Vagina (tissue), 2 donors: ENCODE results near the gene SGK1. TPM values are rescaled to one million over a fixed set of nuclear protein-coding genes. Genes with fewer than 3 reads are reported as not detected.

Source experiments
- DNase-seq, 2 donors: peaks; one replicate each; pipeline ENCODE4 v3.0.0-alpha.2; 2017; ENCODE audit errors: extremely low spot score in 2 of 2
- H3K27ac ChIP-seq: fragments of 200-600 bp; sonication (generic); one replicate; pipeline ENCODE4 v1.5.1; 2019
- H3K27me3 ChIP-seq: fragments of 200-600 bp; sonication (generic); one replicate; pipeline ENCODE4 v1.5.1; 2019
- H3K36me3 ChIP-seq, 2 donors: fragments of 200-600 bp; sonication (generic); one replicate each; pipeline ENCODE4 v1.5.1; 2017 to 2019
- H3K4me1 ChIP-seq: fragments of 200-600 bp; sonication (generic); one replicate; pipeline ENCODE4 v1.5.1; 2019
- H3K4me3 ChIP-seq, 2 donors: fragments of 200-600 bp; sonication (generic); 1 replicate in 1 of 2; 2 replicates in 1 of 2; pipeline ENCODE4 v1.5.1; 2016 to 2019
- H3K9me3 ChIP-seq: fragments of 200-600 bp; sonication (generic); one replicate; pipeline ENCODE4 v1.5.1; 2019
- POLR2A ChIP-seq, 2 donors: fragments of 450-650 bp; IDR thresholded peaks; one replicate each; pipeline ENCODE4 v1.6.1; 2017; ENCODE audit warnings: antibody characterized with exemption in 2 of 2, mild to moderate bottlenecking in 2 of 2, moderate library complexity in 2 of 2
- POLR2AphosphoS5 ChIP-seq, 2 donors: sonication (generic); formaldehyde crosslinking; IDR thresholded peaks; one replicate each; pipeline ENCODE4 v1.9.0; 2017; ENCODE audit warnings: antibody characterized with exemption in 2 of 2, mild to moderate bottlenecking in 2 of 2, low read depth in 1 of 2; ENCODE audit not compliant: insufficient read depth in 1 of 2
- intact Hi-C: fragments of 100-400 bp; cut with DNase I; formaldehyde crosslinking; loops from one replicate; pipeline ENCODE4 v1.15.1; 2023
- total RNA-seq: library from RNA; depleted of rRNA; stranded (reverse); fragments of >200 nt; gene quantifications from one replicate; pipeline ENCODE4 v1.2.3, GENCODE V29; 2016
- TF ChIP-seq, protein P1 (sequence below), 3 experiments: fragments of 450-650 bp in 2 of 3; fragments of 200-600 bp in 1 of 3; sonication (generic) in 1 of 3; IDR thresholded peaks; one replicate each; pipeline ENCODE4 v1.5.1; 2017 to 2019; ENCODE audit warnings: antibody characterized with exemption in 3 of 3, mild to moderate bottlenecking in 2 of 3, moderate library complexity in 2 of 3

SGK1 gene
- total RNA-seq, 1 donor from 2014 or later: 608 TPM

- Histone ChIP-seq H3K27me3 (no peaks in the 10 kb centered on the region), H3K9me3 (no peaks in the 10 kb centered on the region), H3K27ac (no peak overlapping the region), H3K4me1 (no peaks in the 10 kb centered on the region), H3K4me3 (no peak overlapping the region), H3K36me3 (no peaks in the 10 kb centered on the region)
- DNase-seq: no peak
- TF ChIP-seq, protein P1, sequence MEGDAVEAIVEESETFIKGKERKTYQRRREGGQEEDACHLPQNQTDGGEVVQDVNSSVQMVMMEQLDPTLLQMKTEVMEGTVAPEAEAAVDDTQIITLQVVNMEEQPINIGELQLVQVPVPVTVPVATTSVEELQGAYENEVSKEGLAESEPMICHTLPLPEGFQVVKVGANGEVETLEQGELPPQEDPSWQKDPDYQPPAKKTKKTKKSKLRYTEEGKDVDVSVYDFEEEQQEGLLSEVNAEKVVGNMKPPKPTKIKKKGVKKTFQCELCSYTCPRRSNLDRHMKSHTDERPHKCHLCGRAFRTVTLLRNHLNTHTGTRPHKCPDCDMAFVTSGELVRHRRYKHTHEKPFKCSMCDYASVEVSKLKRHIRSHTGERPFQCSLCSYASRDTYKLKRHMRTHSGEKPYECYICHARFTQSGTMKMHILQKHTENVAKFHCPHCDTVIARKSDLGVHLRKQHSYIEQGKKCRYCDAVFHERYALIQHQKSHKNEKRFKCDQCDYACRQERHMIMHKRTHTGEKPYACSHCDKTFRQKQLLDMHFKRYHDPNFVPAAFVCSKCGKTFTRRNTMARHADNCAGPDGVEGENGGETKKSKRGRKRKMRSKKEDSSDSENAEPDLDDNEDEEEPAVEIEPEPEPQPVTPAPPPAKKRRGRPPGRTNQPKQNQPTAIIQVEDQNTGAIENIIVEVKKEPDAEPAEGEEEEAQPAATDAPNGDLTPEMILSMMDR (IDR thresholded peaks at IDR 0.05): no peak
- TF ChIP-seq POLR2AphosphoS5 (IDR thresholded peaks at IDR 0.05; ENCODE audit: insufficient read depth in 1 of 2, low read depth in 1 of 2) (no peak), POLR2A (IDR thresholded peaks at IDR 0.05) (no peak)
- intact Hi-C loops: no loop called here
These were observed 24.2 kb upstream of the SGK1 start for GRCh38 chr6:134341999-134342567.

- DNase-seq: no peak
- TF ChIP-seq POLR2AphosphoS5 (IDR thresholded peaks at IDR 0.05; ENCODE audit: insufficient read depth in 1 of 2, low read depth in 1 of 2) (no peak), POLR2A (IDR thresholded peaks at IDR 0.05) (no peak)
- TF ChIP-seq, protein P1 (IDR thresholded peaks at IDR 0.05): no peak
- Histone ChIP-seq H3K4me3 (no peak overlapping the region), H3K9me3 (no peaks in the 10 kb centered on the region), H3K27ac (no peak overlapping the region), H3K36me3 (no peaks in the 10 kb centered on the region), H3K4me1 (no peaks in the 10 kb centered on the region), H3K27me3 (no peaks in the 10 kb centered on the region)
- intact Hi-C loops: no loop called here
These were observed 22.5 kb upstream of the SGK1 start for GRCh38 chr6:134340179-134340975.

DNA sequence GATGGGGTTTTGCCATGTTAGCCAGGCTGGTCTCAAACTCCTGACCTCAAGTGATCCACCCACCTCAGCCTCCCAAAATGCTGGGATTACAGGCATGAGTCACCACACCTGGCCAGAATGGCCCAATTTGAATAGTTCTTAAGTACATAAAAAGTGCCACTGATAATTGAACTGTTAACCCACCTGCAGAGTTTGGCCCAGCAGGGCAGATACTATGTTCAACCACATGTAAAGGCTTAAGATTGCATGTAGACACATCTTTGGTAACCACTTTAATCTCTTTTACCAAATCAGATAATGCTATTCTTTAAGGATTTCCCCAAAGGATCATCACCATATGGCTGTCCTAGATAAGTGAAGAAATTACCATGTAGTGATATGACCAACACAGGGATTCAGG, 21.3 kb upstream of the SGK1 start:
- intact Hi-C loops: no loop called here
- Histone ChIP-seq H3K9me3 (no peaks in the 10 kb centered on the region), H3K4me3 (no peak overlapping the region), H3K4me1 (peaks cover 5% of the 10 kb centered on the region), H3K27me3 (no peaks in the 10 kb centered on the region), H3K36me3 (no peaks in the 10 kb centered on the region), H3K27ac (no peak overlapping the region)
- DNase-seq: no peak
- TF ChIP-seq POLR2AphosphoS5 (IDR thresholded peaks at IDR 0.05; ENCODE audit: insufficient read depth in 1 of 2, low read depth in 1 of 2): no peak

DNA sequence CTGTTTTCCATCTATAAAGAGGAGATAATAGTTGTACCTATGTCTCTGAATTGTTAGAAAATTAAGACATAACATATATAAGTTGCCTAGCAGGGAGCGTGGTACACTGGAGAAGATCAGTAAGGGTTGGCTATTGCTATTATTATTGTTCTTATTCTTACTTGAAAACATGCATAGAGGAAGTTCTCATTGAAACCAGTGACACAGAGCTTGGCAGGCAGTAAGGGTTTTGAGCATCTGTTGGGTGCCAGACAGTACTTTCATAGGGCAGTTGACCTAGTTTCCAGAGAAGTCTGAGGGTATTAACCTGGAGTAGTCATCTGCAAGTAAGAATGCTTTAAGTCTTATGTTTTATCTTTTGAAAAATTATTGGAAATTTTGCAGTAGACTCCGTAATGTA, 13.3 kb upstream of the SGK1 start:
- H3K27ac ChIP-seq: no peak overlapping the region
- no peak for DNase-seq
- intact Hi-C loops: no loop called here
- TF ChIP-seq POLR2A (IDR thresholded peaks at IDR 0.05): no peak
- TF ChIP-seq POLR2AphosphoS5 (IDR thresholded peaks at IDR 0.05; ENCODE audit: insufficient read depth in 1 of 2, low read depth in 1 of 2): no peak
- TF ChIP-seq, protein P1 (IDR thresholded peaks at IDR 0.05): no peak
- H3K4me3 ChIP-seq: no peak overlapping the region
- no peaks in the 10 kb centered on the region for H3K36me3 ChIP-seq
- H3K9me3 ChIP-seq: no peaks in the 10 kb centered on the region
- peaks cover 6% of the 10 kb centered on the region for H3K4me1 ChIP-seq
- H3K27me3 ChIP-seq: no peaks in the 10 kb centered on the region

DNA sequence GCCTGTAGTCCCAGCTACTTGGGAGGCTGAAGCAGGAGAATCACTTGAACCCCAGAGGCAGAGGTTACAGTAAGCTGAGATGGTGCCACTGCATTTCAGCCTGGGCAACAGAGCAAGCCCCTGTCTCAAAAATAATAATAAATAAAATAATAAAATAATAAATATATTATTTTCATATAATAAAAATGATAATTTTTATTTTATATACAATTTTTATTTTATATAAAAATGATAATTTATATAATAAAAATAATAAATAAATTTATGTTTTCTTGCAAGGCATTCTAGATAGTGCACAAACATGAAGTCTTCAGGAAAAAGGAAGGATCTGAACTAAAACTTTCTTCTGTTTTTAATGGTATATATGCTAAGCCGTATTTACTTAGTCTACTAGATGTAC, 12.6 kb upstream of the SGK1 start:
- peaks cover 6% of the 10 kb centered on the region for H3K4me1 ChIP-seq
- no peaks in the 10 kb centered on the region for H3K36me3 ChIP-seq
- H3K27ac ChIP-seq: no peak overlapping the region
- intact Hi-C loops: no loop called here
- H3K9me3 ChIP-seq: no peaks in the 10 kb centered on the region
- no peak overlapping the region for H3K4me3 ChIP-seq
- H3K27me3 ChIP-seq: no peaks in the 10 kb centered on the region
- no peak for DNase-seq
- TF ChIP-seq POLR2AphosphoS5 (IDR thresholded peaks at IDR 0.05; ENCODE audit: insufficient read depth in 1 of 2, low read depth in 1 of 2) (no peak), POLR2A (IDR thresholded peaks at IDR 0.05) (no peak)
- TF ChIP-seq, protein P1 (IDR thresholded peaks at IDR 0.05): no peak
